CD4-positive, alpha-beta T cell treated with Interleukin-10 for 1 hour (primary cell): ENCODE results near the gene NCOA1.

Experiments used
- DNase-seq: peaks from one replicate; pipeline ENCODE4 v3.0.0-alpha.2; 2020

NCOA1 gene

GRCh38 chr2:24710806-24711205 lies 219.8 kb downstream of the NCOA1 start:
- no peak for DNase-seq

DNA sequence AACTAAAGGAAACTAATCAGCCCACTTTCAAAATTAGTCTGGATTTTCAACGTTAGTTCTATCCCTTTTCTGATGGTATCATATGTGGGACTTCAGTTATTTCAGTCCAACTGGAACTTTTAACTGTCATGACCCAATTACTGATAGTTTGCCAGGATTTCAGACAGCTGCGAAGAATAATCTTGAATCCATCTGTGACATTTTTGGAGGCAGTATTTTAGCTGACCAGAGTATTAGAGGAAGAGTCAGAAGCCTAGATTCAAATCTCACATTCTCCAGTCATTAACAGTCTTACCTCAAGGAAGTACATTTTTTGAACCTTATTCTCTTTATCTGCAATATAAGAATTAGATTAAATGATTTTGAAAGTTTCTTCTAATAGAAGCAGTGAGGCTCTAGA lies 220.8 kb downstream of the NCOA1 start:
- DNase-seq, result no peak

DNA sequence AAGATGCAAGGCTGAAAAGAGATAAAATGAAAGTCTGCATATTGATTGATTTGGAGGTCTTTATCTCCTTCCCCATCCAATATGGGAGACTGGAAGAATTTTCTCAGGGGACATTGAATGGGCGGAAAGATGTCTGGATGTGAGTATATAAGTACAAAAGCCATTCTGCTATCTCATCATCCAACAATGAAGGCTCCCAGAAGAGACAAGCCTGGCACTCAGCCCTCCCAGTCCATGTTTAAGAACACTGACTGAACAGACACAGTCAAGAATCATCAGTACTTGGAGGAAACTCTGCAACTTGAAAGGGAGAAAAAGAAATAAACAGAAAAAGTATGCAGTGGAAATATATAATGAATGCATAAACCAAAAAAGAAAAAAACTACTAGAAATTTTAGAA lies 221.2 kb downstream of the NCOA1 start:
- DNase-seq, result no peak

GRCh38 chr2:24717263-24717951 lies 226.4 kb downstream of the NCOA1 start:
- no peak for DNase-seq

DNA sequence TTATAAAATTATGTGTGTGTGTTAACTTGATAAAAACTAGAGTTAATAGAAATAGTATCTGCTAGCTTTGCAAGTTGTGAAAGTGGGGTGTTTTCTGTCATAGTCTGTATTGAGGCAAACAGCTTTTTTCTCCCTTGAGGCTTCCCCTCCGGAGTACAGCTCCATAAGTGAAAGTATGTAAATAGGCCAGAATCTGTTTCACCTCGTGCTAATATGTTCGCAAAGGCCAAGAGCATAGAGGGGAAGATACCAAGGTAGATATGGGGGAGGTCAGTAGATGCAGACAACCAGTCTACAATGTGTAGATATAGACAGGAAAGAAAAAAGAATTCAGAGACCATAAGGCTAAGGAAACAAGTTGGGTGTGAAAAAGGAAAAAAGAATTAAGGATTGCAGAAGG lies 229.3 kb downstream of the NCOA1 start:
- DNase-seq, result no peak

DNA sequence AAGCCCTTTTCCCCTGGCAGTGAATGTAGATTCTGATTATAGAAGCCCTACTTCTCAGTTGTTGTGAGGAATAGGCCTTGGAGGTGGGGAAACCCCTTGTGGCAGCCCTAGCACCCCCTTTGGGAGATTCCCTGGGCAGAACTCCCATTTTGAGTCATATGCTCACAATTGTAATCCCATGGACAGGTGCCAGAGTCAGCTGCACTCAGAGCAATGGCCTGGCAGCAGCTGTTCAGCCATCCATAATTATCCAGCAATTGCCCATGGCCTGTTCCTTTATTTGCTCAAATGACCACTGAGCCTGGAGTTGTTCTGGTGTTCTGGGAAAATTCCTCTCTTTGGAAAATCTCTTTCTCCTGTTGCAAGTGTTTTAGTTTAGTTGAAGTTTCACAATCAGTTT lies 230.4 kb downstream of the NCOA1 start:
- DNase-seq, result no peak

GRCh38 chr2:24722141-24722790 lies 231.2 kb downstream of the NCOA1 start:
- DNase-seq, result no peak

DNA sequence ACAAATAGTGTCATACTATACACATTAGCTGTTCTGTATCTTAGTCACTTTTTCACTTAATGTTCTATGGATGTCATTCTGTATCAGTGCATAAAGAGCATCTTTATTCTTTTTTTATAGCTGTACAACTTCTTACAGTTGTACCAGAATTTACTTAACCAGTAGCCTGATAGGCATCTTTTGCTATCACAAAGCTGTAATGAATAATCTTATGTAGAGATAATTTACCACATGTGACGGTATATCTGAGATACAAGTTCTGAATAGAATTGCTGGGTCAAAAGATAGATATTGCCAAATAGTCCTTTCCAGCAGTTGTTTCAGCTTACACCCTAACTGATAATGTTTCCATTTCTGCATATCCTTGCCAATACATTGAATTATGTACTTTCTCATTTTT lies 232.1 kb downstream of the NCOA1 start:
- DNase-seq, result no peak

DNA sequence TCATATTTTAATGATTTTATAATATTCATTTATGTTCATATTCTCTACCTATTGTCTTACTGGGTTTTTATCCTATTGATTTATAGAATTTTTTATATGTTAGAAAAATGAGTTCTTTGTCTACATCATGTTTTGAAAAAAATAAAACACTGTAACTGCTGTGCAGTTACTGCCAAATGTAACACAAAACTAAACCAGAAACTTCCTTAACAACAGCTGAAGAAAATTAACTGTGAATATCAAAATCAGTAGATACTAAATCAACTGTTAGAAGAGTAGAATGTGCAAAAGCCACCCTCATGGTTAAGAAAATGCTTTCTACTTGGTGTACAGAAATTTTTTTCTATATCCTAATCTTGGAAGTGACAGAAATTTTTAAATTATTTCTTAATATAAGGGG lies 232.6 kb downstream of the NCOA1 start:
- DNase-seq, result no peak

GRCh38 chr2:24724111-24724775 lies 233.2 kb downstream of the NCOA1 start:
- no peak for DNase-seq

DNA sequence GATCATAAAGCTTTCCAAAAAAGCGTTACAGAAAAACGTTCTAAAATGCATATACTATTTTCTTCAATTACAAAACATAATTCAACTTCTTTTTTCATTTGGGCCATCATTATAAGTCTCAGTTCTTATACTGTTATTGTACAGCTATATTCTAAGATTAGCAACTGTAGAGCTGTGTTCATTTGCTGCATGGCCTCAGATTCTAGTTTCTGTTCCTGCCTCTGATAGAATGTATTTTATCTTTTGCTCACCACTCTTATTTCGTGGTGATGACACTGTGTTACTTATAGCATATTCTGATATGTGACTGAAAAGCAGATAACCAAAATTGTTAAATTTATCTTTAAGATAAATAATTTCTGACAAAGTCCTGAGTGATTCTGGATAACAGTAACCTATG lies 234.9 kb downstream of the NCOA1 start:
- DNase-seq, result no peak

GRCh38 chr2:24730481-24730880 lies 239.4 kb downstream of the NCOA1 start:
- no peak for DNase-seq

DNA sequence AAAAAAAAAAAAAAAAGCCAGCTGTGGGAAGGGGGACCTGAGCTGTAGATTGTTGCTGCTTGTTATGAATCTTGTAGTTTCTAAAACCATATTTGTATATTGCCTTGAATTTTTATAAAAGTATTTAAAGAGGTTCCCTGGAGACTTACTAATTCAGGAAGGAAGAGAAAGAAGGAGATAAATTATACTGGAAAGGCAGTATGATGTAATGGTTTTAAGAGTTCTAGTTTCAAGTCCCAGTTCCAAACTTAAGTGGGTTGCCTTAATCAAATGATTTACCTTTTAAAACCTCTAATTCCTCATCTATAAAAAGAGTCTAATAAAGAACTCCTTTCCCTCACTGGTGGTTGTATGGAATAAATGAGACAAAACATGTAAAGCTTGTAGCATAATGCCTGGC lies 240.0 kb downstream of the NCOA1 start:
- no peak for DNase-seq

GRCh38 chr2:24731923-24732322 lies 240.9 kb downstream of the NCOA1 start:
- no peak for DNase-seq

- DNase-seq, result no peak
These were observed 243.7 kb downstream of the NCOA1 start for GRCh38 chr2:24734741-24735140.

DNA sequence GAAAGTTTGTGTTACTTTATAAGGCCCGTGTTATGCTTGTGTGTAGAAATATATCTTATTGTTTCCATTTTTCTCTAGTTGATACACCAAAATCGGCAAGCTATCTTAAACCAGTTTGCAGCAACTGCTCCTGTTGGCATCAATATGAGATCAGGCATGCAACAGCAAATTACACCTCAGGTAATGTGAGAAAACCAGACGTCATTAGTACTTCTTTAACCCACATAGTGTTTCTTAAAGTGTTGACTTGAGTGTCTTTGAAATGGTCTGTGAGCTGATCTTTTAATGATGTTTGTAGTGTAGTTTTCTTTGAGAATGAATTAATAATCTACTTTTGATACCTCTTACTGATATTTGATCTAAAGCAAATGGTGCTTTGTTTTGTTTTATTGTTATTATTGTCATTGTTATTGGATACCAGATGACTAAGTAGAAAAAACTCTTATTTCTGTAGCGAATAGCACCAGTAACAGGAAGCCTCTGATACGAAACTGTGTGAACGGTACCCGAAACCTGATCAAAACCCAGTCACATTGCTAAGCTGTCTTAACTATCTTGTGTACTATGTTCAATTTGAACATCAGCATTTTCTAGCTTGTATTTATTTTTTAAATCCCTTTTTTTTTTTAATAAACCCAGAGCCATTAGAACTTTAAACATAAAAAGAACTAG lies 248.4 kb downstream of the NCOA1 start:
- peak; percentile 37 for DNase-seq

DNA sequence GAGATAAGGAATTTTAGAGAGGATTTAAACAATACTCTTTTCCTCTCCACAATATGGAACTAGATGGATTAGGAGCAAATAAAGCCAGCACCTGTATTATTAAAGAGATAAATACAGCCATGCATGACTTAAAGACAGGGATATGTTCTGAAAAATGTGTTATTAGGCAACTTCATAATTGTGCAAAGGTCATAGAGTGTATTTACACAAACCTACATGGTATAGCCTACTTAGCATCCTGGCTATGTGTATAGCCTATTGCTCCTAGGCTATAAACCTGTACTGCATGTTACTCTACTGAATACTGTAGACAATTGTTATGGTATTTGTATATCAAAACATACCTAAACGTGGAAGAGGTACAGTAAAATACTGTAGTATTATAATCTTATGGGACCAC lies 249.1 kb downstream of the NCOA1 start:
- no peak for DNase-seq

- DNase-seq, result no peak
These were observed 251.7 kb downstream of the NCOA1 start for GRCh38 chr2:24742730-24743129.

- DNase-seq, result peak; percentile 10
These were observed 252.9 kb downstream of the NCOA1 start for GRCh38 chr2:24743924-24744323.

DNA sequence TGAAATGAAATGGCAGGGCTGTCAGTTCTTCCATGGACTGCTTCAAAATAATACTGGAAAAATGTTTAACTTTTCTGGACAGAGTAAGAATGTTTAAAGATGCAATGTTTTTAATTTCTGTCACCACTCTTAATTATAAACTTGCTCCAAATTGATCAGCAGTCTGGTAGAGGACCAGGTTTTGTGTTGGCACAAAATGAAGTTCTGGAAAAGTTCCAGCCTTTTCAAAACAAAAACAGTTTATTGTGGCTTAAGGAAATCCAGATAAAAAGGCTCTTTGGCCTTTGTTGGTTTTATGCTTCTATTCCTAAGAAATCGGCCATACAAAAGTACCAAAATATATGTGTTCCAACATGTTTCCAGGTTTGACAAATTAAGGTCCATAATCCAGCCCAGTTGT lies 253.3 kb downstream of the NCOA1 start:
- DNase-seq, result no peak

DNA sequence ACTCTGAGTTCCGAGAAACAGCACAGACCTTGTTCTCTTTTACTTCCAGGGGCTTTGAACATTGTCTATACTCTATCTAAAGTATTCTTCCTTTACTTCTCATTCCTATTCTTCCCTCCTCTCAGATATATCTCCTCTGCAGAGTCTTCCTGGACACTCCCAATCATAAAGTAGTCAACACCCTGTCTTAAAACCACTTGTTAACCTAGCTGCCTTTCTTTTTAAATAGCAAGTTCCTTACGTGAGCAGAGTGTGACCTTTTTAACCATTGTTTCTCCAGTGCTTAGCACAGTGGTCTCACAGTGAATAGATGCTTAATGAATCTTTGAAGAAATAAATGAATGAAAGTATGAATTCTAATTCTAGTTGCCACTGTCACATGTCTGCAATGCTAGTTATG lies 254.8 kb downstream of the NCOA1 start:
- DNase-seq, result peak; percentile 20

DNA sequence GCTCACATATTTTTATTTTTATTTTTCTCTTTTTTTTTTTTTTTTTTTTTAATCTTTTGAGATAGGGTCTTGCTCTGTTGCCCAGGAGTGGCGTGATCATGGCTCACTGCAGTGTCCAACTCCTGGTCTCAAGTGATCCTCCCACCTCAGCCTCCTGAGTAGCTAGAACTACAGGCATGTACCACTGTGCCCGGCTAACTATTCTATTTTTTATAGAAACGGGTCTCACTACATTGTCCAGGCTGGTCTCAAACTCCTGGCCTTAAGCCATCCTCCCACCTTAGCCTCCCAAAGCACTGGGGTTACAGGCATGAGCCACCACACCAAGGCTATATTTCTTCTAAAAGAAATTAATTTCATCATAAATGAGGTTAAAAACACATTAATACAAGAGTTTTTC lies 256.2 kb downstream of the NCOA1 start:
- DNase-seq, result no peak

DNA sequence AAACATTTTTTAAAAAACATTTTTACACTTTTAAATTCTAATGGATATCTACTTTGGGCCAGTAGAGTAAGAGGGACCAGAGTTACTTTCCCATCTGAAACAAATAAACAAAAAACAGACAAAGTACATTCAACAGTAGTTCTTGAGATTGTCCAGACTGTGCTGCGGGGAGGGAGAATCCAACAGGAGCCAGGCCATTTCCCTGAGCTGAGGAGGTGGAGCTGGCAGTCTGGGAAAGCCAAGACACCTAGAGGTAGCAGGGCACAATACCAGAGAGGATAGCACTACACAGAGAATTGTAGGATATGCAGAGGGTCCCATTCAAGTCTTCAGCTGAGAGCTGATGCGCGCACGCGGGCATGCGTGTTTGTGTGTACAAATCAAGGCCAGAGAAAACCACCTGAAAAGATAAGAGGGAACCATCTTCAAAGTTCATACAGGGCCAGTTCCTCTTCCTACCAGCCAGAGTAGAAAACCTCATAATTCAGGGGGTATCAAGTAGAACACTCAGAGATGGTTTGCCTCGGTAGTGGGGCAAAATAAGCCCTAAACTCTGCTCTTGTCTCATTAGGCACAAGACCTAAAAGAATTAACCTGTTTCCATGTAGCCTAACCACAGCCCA lies 258.1 kb downstream of the NCOA1 start:
- no peak for DNase-seq
